CD4-positive, CD25-positive, alpha-beta regulatory T cell (primary cell): ENCODE data around the gene DEFB112. TPM values are rescaled to one million over a fixed set of nuclear protein-coding genes. Genes with fewer than 3 reads are reported as not detected.

ENCODE experiments used
- polyA plus RNA-seq, 4 donors: library from polyadenylated mRNA; unstranded; fragments of 300-500 nt; fragmentation: Illumina TruSeq; gene quantifications; one replicate each; pipeline ENCODE4 v1.2.3, GENCODE V29; 2021
- total RNA-seq: library from RNA; stranded (reverse); gene quantifications from one replicate; pipeline ENCODE4 v1.2.3, GENCODE V29; 2022

The DEFB112 gene
- total and polyA plus RNA-seq, 5 donors from 2014 or later = not detected

Other genes starting within 250 kb of the DEFB112 start
- gene CRISP1, start 183.4 kb downstream of the DEFB112 start, total RNA-seq = not detected
- not detected for gene CRISP1, start 183.4 kb downstream of the DEFB112 start, polyA plus RNA-seq
- gene DEFB114, start 85.8 kb downstream of the DEFB112 start, total RNA-seq = not detected
- gene DEFB114, start 85.8 kb downstream of the DEFB112 start, polyA plus RNA-seq = not detected
- gene DEFB113, start 80.3 kb downstream of the DEFB112 start, total RNA-seq = not detected
- gene DEFB113, start 80.3 kb downstream of the DEFB112 start, polyA plus RNA-seq = not detected
- gene DEFB110, start 27.9 kb downstream of the DEFB112 start, total RNA-seq = not detected
- not detected for gene DEFB110, start 27.9 kb downstream of the DEFB112 start, polyA plus RNA-seq